ENCODE data around the gene NME8.
A peak's percentile ranks its signal among the peaks of the same experiment; 100 is the strongest.

The NME8 gene

DNA sequence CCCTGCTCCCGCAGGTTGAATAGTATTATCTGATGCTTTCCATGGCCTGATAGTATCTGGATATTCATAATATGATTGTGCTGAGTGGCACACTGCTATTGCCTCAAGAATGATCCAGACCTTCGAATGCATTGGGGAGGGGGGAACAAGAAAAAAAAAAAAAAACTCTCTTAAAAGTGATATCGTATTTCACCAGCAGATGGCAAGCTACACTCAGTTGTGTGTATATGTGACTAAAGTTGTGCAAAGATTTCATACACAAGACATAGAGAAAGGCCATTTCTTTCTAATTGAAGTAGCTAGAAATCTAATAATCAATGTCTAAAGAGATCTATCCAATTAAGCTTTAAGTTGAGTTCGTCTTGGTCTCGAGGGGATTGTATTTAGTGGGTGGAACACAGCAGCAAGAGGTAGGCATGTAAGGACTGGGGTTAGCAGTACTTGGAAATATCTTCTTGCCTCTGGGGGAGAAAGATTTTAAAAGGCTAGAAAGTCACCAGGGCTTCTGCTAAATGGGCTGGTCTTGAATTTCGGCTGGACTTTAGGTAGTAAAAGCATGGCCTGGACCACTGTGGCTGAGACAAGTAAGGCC, 52.9 kb downstream of the NME8 start:
- DNase-seq: peak; percentile 55 to 66 (median 59)

DNA sequence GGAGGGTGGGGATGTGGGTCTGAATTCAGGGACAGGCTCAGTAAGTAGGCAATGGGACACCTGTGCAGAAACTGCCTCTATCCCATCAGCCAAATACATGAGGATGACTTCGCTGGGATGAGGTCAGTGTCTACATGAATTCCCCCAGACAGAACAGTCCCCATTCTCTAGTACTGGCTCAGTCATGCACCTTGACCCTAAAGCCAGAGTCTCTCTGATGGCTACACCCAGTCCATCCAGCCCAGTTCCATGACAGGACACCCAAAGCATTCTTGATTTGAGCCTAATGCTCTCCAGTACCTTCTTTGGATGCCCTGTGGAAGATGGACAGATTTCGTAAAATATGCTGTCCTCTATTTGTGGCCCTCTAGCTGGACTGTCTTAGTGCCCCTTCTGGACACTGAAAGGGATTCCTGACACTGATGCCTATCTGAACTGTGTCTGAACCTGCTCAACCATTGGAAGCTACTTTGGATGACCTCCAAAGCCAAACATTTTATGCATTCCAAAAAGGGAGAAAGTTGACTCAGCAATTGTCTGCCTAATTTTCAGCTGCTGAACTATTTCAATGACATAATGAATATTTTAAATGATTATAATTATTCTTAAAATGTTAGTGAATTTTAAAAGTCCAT, 53.6 kb downstream of the NME8 start:
- peak in 1 of 3 donors; percentile 5 for DNase-seq

DNA sequence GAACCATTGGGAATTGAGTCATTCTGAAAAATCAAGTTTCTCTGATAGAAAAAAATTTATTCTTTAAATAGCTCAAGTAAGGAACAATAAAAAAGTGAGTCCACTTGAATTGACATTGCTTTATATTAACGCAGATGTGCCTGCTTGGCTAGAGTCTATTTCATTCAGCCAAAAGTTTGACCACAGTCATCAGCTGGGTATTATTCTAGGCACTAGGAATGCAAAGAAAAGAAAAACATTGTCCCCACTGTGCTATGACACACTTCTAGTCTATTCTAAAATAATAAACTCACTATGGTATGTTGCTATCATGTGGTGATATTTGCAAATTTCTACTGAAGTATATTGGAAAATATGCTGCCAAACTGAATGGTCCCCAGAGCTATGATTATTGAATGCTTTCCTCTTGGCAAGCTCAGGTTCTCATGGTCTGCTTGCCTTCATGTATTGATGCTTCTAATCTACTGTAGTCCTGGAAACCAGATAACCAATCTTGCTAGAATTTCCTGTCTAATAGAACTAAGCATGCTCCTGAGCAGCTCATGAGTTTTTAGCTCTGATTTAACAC, 59.9 kb downstream of the NME8 start:
- DNase-seq: no peak

DNA sequence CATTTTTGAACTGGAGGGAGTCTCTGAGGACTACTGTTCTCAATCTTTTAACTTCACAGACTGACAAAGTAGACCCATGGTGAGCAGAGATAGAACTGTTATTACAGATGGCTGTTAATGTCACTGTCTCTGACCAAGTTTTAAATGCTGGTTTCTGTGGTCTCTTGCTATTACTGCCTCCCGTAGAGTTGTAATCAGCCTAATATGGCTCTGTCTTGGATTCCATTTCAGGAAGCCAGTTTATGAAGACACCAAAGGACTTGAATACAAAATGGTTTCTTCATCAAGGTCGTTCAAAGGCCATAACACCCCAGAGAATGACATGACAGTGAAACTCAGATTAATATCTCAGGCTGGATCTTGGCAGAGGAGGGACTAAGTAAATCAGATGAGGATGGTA, 64.4 kb downstream of the NME8 start:
- no peak for DNase-seq

DNA sequence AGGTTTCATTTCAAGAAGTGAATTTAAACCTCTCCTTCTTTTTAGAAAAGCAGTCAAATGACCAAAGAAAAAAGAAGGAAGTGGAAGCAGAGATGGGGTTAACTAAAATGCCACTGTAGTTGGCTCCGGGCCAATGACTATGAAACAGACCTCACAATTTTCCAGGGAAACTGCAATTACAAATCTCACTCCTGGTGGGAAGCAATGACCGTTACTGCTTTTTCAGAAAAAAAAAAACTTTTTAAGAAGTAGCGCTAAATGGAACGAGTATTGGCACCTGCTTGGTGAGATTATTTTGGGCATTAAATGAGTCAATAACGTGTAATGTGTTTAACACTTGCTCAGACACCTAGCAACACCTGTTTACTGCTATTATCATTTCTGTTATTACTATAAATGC, 67.0 kb downstream of the NME8 start:
- DNase-seq: peak; percentile 70 to 76 (median 76)

DNA sequence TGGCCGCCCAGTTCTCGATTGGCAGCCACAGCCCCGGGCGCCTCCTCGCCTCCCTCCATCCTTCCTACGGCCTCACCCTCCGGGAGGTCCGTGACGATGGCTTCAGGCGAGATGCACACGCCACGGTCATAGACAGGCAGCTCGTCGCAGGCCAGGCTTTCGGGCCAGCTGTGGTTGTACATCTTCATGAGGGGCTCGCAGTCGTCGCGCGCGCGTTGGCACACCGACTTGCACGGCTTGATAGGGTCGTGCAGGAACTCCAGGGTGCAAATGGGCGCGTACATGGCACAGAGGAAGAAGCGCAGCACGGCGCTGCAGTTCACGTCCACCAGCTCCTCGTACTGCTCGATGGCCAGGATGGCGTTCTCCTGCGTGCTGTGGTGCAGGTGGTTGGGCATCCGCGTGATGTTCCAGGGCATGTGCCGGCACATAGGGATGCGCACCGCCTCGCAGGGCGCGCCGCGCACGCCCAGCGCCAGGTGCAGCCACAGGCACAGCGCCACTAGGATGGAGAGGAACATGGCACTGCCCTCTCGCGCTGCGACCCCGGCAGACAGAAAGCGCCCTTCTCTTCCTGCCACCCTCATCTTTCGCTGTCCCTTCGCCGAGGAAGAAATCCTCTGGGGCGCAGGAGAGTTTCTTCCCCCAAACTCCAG, 67.7 kb downstream of the NME8 start:
- peak in 2 of 3 donors; percentile 20 to 36 for DNase-seq

DNA sequence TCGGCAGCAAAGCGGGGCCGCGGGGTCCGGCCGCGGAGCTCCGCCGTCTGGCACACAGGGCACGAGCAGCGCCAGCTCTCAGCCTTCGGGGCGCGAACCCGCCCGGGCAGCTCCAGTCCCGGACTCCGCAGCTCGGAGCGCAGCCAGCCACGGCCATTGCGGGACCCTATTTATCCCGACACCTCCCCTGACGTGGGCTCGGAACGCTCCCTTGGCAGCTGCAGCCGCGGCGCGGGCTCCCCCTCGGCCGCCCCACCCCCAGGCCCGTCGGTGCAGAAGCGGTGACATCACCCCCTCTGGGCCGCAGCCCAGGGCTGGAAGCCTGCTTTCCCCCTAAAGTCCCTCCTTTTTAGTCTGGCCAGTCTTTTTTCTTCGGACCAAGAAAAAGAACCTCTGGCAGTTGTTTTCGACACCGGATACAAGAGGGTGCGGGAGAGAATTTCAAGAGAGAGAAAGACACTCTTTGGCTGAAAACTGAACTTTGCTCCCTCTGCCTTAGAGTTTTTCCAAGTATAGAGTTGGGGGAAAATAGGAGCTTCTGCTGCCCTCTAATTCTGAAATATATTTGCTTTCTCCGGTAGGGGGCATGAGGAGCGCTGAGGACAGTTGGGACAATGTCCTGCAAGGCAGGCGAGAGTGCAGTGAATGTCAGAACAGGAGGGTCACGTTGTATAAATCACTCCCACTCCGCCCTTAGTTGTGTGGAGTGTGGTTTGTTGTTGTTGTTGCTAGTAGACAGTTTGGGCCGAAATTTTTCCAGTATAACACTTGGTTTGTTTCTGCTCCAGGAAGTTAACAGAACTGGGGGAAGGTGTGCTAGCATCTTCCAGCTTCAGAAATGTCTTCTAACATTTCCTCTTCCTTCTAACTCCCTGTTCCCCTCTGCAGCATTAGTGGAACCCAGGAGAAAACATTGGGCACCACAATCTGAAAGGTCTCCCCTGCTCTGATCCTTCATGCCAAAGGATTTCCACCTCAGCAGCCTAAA, 68.6 kb downstream of the NME8 start, which contains the start of gene SFRP4:
Gene SFRP4, minus strand, starts transcription at position 145 of the 988 bp plus-strand sequence. CDS start 280 bp downstream, outside the sequence.
- peak; percentile 69 to 81 (median 78) for DNase-seq

DNA sequence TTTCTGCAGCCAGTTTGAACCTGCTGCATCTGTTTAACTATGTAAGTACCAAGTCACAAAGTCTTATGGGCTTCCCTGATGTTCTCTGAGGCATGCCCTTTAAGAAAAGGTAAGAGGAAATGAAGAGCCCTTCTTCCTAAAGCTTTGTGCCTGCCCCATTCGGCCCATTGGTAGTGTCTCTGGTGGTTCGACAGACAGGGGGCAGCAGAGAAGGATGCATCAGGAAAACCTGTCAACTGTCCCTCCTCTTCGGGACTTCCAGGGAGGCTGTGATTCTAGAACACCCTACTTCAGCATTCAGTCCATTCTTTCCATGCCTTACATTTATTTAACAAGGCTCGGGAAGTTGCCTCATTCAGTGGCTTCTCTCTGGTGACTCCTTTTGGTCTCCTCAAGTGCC, 70.1 kb downstream of the NME8 start:
- DNase-seq: peak in 2 of 3 donors; percentile 24 to 26

DNA sequence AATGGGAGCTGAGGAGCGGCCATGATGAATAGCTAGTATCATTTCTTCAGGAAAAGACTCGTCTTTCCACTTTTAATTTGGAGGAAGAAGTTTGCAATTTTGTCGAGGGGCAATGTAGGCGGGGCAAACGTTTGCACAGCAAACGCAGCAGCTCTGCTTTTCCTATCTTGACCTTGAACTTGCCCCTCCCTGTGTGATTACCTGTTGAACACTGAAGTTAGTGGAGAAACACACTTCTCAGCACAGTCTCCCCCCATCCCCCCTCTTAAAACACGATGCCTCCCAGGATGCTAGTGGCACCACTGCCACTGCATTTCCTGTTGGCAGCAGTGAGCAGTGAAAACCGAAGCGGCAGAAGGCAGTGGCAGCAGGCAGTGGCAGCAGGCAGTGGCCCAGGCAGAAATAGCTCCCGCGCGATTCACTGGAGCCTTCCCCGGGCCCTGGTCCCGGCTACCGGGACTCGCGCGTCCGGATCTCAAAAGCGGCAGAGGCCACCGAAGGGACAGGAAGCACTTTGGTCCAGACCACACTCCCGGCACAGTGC, 72.0 kb downstream of the NME8 start, which contains the start of gene EPDR1:
Gene EPDR1, plus strand, starts transcription at position 336 of the 544 bp plus-strand sequence. CDS start 300 bp downstream, outside the sequence.
- DNase-seq: peak; percentile 74 to 81 (median 77)

DNA sequence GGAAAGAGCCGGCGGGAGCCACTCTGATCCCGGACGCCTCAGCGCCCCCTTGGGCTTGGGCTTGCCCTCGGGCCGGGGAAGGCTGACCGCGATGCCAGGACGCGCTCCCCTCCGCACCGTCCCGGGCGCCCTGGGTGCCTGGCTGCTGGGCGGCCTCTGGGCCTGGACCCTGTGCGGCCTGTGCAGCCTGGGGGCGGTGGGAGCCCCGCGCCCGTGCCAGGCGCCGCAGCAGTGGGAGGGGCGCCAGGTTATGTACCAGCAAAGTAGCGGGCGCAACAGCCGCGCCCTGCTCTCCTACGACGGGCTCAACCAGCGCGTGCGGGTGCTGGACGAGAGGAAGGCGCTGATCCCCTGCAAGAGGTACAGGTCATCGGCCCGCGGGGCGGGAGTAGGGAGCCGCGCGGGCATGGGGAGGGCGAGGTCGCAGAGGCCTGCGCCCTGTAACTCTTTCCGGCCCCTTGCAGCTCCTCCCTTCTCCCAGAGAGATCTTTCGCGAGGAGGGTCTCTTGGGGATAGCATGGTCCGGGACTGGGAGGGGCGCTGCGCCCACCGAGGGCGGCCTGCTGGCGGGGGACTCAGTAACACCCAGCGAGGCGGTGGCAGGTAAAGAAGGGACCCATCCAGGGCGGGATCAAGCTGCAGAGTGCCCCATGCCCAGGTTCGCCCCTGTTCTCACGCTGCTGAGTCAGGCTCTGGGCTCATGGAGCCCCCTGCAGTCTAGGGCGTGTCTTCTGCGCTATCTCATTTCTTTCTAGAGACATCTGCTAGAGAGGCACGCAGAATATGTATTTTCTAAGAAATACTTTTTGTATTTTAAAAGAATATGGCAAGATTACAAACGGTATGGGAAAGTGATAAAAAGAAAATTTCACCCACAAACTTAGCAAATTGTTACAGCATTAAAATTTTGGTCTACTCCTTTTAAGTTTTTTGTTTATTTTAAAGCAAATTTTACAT, 72.7 kb downstream of the NME8 start:
- DNase-seq: peak; percentile 41 to 65 (median 47)

DNA sequence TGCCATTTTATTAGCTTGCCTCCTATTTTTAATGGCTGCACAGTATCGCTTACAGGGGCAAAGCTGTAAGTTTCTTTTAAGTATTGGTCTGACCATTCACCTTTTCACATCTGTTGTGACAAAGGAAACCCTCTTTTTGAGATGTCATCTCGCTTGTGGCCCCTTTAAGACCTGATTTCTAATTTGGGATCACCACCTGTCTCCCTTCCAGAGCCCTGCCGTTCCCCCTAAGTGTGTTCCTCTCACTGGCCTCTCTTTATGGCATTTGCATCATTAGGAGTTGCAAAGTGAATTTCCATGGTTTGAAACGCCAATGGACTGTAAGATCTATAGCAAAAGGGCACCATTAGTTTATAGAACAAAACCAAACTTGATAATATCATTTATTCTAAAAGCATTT, 73.5 kb downstream of the NME8 start:
- DNase-seq: no peak

DNA sequence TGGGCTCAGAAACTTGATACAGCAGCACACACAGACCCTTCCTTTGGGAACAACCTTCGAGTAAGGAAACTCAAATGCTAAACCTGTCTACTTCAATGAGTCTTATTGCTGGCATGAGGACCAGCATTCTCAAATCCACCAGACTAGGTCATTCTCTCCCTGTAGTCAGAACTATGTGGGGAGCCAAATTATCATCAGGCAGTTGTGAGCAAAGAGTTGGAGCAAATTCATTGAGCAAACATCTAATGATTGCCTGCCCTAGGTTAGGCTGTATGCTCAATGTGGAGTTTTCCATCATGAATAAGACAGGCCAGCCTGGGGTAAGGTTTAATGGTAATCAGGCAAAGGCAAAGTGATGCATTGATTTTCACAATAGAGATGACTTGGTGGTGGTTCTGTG, 75.6 kb downstream of the NME8 start:
- no peak for DNase-seq

DNA sequence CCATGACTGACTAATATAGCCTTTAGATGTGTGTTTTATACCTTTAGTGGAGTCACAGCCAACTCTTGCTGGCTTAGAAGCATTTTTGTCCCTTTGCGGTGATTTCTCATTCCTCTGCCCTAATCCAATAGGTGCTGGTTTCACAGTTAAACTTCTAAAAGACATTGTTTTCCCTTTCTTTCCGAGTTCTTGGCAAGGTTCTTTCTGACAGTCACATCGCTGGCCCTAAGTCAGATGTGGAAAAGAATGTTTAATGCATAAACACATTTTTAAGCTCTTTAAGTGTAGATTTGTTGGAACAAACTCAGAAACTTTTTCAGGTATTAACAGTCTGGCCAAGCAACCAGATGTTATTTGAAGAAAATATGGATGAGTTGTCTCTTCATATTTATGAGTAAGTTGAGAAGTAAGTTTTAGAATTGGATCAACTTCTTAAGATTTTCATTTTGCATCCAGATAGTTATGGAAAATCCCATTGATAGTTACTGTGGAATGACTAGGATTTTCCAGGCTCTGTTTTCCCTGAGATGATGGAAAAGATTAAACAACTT, 76.2 kb downstream of the NME8 start:
- DNase-seq: no peak

DNA sequence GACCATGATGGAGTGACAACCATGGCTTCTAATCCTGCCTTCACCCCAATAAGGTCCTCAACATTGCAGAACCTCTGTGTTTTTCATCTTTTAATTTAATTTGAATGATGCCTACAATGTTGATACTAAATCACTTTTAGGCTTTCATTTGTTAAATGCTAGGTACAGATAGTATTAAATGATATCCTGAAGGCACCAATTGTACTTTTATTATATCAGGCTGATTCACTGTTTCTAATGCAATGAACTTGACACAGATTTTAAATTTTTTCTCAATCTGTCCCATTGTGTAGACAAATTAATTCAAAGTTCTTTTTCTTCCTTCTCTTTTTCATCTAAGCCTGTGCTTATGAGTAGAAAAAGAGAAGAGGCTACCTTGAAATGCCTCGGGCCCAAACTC, 77.2 kb downstream of the NME8 start:
- no peak for DNase-seq

DNA sequence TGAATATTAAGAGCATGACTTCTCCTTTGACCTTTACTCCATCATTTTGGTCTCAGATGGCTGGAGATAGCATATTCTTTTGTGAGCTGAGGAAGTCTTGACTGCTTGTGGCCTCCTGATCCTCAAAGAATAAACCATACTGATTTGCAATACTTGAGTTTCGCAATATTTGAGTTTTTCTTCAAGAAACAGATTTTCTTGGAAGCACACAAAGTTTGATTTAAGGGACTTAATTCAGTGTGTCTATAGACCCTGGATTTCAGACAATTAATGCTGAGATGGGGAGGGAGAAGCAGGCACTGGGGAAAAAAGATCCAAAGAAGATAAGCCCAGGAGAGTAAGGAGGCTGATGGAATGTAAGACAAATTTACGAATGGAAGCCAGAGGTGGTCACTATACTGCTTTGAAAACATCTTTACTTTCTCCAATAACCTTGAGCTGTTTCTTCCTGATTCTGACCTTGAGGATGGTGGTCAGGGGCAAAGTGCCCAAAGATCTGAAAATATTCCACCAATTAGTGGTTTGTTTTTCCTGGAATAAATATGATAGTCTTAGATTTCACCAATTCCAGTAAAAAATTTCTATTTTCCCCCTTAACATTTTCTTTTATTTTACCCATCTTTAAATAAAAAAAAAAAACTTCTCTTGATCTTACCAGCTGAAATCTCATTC, 79.5 kb downstream of the NME8 start:
- DNase-seq: peak in 1 of 3 donors; percentile 35

DNA sequence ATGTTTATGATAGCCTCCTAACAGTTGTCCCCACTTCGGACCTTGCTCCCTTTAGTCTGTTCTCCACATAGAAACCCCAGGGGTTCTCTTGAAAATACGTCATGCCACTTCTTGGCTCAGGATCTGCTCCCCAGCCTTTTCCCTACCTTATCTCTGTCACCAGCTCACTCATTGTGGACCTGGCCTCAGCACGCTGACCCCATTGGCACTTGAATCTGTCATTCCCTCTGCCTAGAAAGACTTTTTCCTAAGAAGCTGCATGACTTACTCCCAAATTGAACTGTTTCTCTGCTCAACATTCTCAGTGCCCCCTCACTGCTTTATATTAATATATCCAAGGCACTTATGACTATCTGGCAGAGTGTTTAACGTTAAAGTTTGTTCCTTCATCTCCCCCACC, 80.5 kb downstream of the NME8 start:
- no peak for DNase-seq

DNA sequence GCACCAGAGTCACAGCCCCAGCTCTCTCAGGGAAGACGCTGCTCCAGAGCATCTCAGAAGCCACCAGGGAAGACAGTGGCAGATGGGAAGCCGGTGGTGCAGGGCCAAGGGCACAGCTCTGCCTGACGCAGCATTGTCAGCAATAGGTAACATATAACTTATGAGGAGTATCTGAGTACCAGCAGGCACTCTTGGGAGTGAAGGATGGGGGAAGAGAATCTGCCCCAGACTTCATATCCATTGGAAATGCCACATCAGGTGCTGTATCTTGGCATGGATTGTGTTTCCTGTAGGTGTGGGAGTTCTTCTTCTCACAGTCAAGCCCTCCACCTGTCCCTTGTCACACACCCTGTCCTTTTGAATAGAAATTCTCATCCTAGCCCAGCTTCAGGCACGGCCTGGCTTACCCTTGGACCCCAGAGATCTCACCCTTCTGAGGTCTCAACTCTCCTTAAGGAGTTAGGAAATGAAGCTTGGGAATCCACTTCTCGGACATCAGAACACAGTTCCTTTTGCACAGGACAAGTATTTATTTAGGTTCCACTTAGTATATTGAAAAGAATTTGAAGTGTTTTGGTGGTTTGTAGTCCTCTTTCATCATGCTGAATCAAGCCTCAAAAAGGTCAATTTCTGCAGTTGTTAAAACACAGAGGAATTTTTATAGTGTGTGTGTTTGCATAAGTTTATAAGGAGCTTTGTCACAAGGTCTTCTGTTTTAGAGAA, 82.0 kb downstream of the NME8 start:
- no peak for DNase-seq

DNA sequence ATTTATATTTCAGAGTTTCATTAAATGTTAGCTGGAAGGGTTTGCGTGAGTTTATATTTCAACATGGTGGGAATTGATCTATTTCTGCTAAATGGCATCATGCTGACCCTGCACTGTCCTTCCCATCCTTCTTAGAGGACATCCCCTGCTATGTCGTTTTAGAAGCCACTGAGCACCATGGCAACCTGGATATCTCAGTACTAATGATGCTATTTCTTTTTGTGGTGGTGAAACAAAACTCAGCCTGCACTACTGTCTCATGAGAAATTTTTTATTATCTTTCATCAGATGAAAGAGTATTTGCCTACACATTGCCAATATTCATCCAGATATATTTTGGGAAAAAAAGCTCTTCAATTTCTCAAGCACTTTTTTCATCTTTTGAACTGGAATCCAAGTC, 84.1 kb downstream of the NME8 start:
- no peak for DNase-seq

DNA sequence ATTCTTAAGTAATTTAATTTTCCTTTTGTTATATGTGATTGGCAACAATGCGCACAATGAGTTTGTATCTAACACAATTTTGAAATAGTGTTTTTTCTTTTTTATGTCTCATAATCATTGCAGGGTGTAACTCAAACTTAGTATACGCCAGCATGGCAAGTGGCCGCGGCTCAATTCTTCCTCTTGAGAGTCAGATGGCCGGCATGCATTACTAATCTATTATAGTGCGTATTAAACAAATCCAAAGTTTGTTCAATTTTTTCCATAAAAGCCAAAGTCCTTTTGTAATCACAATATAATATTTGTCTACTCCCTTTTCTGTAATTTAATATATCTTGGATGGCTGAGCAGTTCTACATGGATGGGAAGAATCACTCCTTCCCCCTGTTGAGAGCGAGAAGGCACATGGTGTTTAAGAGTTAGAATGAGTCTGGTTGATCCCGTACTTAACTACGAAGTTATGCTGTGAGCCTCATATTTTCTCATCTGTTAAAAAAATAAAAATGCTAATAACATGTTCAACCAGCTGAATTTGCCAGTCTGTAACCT, 84.7 kb downstream of the NME8 start:
- DNase-seq: no peak
